Testis (tissue), 3 donors: Measurements from ENCODE around the gene LRRC4C. TPM values are rescaled to one million over a fixed set of nuclear protein-coding genes. Genes with fewer than 3 reads are reported as not detected.

Source experiments
- DNase-seq: peaks from one replicate; pipeline ENCODE4 v3.0.0-alpha.2; 2019
- H3K27ac ChIP-seq, 2 donors: fragments of 200-600 bp; sonication (generic); one replicate each; pipeline ENCODE4 v1.5.1; 2019
- H3K27me3 ChIP-seq: fragments of 200-600 bp; sonication (generic); one replicate; pipeline ENCODE4 v1.5.1; 2019
- H3K36me3 ChIP-seq: fragments of 200-600 bp; sonication (generic); one replicate; pipeline ENCODE4 v1.5.1; 2017; ENCODE audit warnings: low read depth; ENCODE audit errors: missing control alignments
- H3K4me1 ChIP-seq: fragments of 200-600 bp; sonication (generic); one replicate; pipeline ENCODE4 v1.5.1; 2019
- H3K4me3 ChIP-seq, 2 donors: fragments of 200-600 bp; sonication (generic); one replicate each; pipeline ENCODE4 v1.5.1; 2017 to 2019
- H3K9me3 ChIP-seq: fragments of 200-600 bp; sonication (generic); one replicate; pipeline ENCODE4 v1.5.1; 2017
- POLR2A ChIP-seq: fragments of 450-650 bp; IDR thresholded peaks from one replicate; pipeline ENCODE4 v1.6.1; 2017; ENCODE audit warnings: antibody characterized with exemption, mild to moderate bottlenecking, moderate library complexity
- WGBS, 2 donors: methylation state at CpG; one replicate each; pipeline ENCODE4 v1.1.5; 2018; 5-methylcytosine and 5-hydroxymethylcytosine counted together
- intact Hi-C: fragments of 100-400 bp; cut with DNase I; formaldehyde crosslinking; loops from one replicate; pipeline ENCODE4 v1.15.1; 2023; ENCODE audit warnings: low total_unique reads
- polyA plus RNA-seq: library from polyadenylated mRNA; stranded (reverse); fragments of 350-450 nt; fragmentation: Illumina TruSeq; extraction: RNeasy Lipid Tissue Mini Kit (QIAGEN cat#74804); gene quantifications from one replicate; pipeline ENCODE4 v1.2.3, GENCODE V29; 2014; ENCODE audit warnings: low read depth, low replicate concordance; ENCODE audit not compliant: insufficient read depth
- total RNA-seq, 2 donors: library from RNA; depleted of rRNA; stranded (reverse); fragments of >200 nt; gene quantifications; one replicate each; pipeline ENCODE4 v1.2.3, GENCODE V29; 2016
- TF ChIP-seq, protein P1 (sequence below), 3 experiments: fragments of 450-650 bp in 2 of 3; fragments of 200-600 bp in 1 of 3; sonication (generic) in 1 of 3; IDR thresholded peaks; one replicate each; pipeline ENCODE4 v1.5.1; 2016 to 2019; ENCODE audit warnings: antibody characterized with exemption in 3 of 3, mild to moderate bottlenecking in 2 of 3, moderate library complexity in 1 of 3

Gene LRRC4C
- total and polyA plus RNA-seq, 3 donors from 2014 or later = 0.16 to 0.56 (median 0.45) TPM

DNA sequence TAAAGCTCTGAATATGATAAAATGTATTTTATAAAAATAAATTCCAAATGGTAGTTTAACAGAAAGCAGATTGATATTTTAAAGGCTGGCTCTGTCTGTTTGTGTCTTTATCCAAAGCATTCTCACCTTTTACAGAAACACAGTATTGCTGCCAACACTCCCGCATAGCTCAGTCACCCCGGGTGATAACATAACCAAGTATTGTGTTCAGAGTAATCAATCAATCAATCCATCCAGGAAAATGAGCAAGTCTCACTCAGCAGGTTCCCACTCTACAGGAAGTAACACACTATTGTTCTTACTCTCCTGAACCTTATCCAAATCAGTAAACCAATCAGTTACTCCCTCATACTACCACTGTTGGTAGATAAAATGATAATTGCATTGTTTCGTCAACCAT is 203.4 kb downstream of the LRRC4C start:
- 69 to 74% methylated on average over 3 of the region's 3 CpGs for WGBS, 2 donors
- TF ChIP-seq, protein P1, sequence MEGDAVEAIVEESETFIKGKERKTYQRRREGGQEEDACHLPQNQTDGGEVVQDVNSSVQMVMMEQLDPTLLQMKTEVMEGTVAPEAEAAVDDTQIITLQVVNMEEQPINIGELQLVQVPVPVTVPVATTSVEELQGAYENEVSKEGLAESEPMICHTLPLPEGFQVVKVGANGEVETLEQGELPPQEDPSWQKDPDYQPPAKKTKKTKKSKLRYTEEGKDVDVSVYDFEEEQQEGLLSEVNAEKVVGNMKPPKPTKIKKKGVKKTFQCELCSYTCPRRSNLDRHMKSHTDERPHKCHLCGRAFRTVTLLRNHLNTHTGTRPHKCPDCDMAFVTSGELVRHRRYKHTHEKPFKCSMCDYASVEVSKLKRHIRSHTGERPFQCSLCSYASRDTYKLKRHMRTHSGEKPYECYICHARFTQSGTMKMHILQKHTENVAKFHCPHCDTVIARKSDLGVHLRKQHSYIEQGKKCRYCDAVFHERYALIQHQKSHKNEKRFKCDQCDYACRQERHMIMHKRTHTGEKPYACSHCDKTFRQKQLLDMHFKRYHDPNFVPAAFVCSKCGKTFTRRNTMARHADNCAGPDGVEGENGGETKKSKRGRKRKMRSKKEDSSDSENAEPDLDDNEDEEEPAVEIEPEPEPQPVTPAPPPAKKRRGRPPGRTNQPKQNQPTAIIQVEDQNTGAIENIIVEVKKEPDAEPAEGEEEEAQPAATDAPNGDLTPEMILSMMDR (IDR thresholded peaks at IDR 0.05) = no peak
- no peak for TF ChIP-seq POLR2A
- intact Hi-C loops = no loop called here

GRCh38 chr11:41254966-41255365 is 204.5 kb downstream of the LRRC4C start:
- WGBS, 2 donors = 51 to 64% methylated on average over 2 of the region's 2 CpGs
- intact Hi-C loops = no loop called here
- TF ChIP-seq, protein P1 (IDR thresholded peaks at IDR 0.05) = no peak
- TF ChIP-seq POLR2A = no peak
- Histone ChIP-seq H3K36me3 (no peaks in the 10 kb centered on the region), H3K27ac (no peak overlapping the region), H3K27me3 (no peaks in the 10 kb centered on the region), H3K4me1 (no peaks in the 10 kb centered on the region), H3K9me3 (no peaks in the 10 kb centered on the region), H3K4me3 (no peak overlapping the region)
- DNase-seq = no peak

More for the DNA sequence above, 203.4 kb downstream of the LRRC4C start:
- Histone ChIP-seq H3K27me3 (no peaks in the 10 kb centered on the region), H3K36me3 (no peaks in the 10 kb centered on the region), H3K9me3 (no peaks in the 10 kb centered on the region), H3K4me3 (no peak overlapping the region), H3K27ac (no peak overlapping the region), H3K4me1 (no peaks in the 10 kb centered on the region)
- no peak for DNase-seq

DNA sequence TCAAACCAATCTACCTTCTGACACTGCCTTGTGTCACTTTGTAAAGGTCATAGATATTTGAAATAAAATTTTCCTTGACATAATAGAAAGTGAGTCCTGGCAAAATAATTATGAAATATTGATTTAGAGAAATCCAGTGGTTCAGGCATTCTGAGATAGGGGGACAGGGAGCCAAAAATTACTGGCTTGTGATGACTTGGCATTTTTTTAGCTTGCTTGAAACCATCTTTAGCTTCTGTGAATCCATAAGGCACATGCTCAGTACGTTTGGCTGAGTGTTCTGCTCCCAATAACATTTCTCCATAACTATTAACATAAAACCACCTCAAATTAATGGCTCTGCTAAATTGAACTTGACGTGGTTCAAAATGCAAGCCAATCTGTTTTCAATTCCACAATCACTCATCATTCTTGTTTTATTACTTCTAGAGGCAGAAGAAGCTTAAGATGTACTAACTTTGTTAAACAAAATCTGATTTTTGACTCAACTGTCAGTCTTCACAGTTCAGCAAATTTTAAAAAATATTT is 209.0 kb downstream of the LRRC4C start:
- H3K27ac ChIP-seq = no peak overlapping the region
- H3K9me3 ChIP-seq = no peaks in the 10 kb centered on the region
- WGBS, 2 donors = 67 to 75% methylated on average over 2 of the region's 2 CpGs
- no peaks in the 10 kb centered on the region for H3K27me3 ChIP-seq
- intact Hi-C loops = no loop called here
- no peak overlapping the region for H3K4me3 ChIP-seq
- H3K4me1 ChIP-seq = no peaks in the 10 kb centered on the region
- DNase-seq = no peak
- H3K36me3 ChIP-seq = no peaks in the 10 kb centered on the region
- TF ChIP-seq, protein P1 (IDR thresholded peaks at IDR 0.05) = no peak
- no peak for TF ChIP-seq POLR2A

DNA sequence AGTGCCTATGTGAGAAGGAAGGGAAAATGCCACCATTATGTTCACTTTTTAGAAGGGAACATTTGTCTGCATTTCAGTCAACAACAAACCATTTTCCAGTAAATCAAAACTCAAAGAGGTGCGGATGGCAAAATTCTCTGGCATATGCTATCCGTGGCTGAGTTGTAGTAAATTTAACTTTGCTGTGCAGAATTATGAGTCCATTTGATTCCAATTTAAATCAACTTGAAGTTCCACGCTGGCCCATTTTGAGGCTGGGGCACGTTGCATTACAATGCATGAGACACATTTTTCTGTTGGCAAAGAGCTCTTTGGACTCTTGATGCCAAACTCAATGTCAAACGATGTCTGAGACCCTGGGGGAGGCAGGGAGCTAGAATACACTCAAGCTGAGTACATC is 211.8 kb downstream of the LRRC4C start:
- H3K4me3 ChIP-seq = no peak overlapping the region
- TF ChIP-seq POLR2A = no peak
- TF ChIP-seq, protein P1 (IDR thresholded peaks at IDR 0.05) = no peak
- intact Hi-C loops = no loop called here
- no peaks in the 10 kb centered on the region for H3K36me3 ChIP-seq
- H3K27me3 ChIP-seq = no peaks in the 10 kb centered on the region
- no peaks in the 10 kb centered on the region for H3K4me1 ChIP-seq
- no peaks in the 10 kb centered on the region for H3K9me3 ChIP-seq
- WGBS, 2 donors = 86 to 87% methylated on average over 5 of the region's 5 CpGs
- no peak overlapping the region for H3K27ac ChIP-seq
- DNase-seq = no peak

DNA sequence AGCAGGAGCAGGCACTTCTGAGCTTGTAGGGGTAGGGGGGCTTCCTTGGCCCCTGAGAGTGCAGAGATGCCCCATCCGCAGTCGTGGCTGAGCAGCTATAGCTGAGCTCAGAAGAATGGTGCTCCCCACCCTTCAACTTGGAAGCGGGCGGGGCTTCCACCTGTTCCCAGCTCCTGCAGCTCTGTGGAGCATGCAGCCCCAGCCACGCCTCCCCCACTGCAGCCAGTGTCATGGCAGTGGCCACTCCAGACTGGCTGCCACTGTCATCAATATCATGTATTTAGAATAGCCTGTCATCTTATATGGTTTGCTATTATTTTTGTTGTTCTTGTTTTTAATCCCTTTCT is 213.1 kb downstream of the LRRC4C start:
- 83 to 89% methylated on average over 1 to 5 of the region's 5 CpGs for WGBS, 2 donors
- no peak for TF ChIP-seq POLR2A
- TF ChIP-seq, protein P1 (IDR thresholded peaks at IDR 0.05) = no peak
- no peaks in the 10 kb centered on the region for H3K4me1 ChIP-seq
- intact Hi-C loops = no loop called here
- H3K9me3 ChIP-seq = no peaks in the 10 kb centered on the region
- no peak for DNase-seq
- no peak overlapping the region for H3K4me3 ChIP-seq
- no peaks in the 10 kb centered on the region for H3K36me3 ChIP-seq
- H3K27ac ChIP-seq = no peak overlapping the region
- H3K27me3 ChIP-seq = no peaks in the 10 kb centered on the region
